ENCODE measurements around the gene CMKLR1. TPM values are rescaled to one million over a fixed set of nuclear protein-coding genes. Genes with fewer than 3 reads are reported as not detected.

The CMKLR1 gene
- polyA plus RNA-seq, 1 of the 3 experiments (the other 2 are of a cell fraction), result 0.15 TPM

- ChIA-PET CTCF (interaction anchor here (0.7 to 2.1 kb wide), 17 partner anchors 9 to 330 kb away, joined by 3 to 18 read pairs (median 4); no protein-coding TSS in a partner anchor), POLR2A (interaction anchor here (0.6 kb wide), 1 partner anchor 23 kb away, joined by 3 read pairs; no protein-coding TSS in a partner anchor)
- Histone ChIP-seq H3K9ac (no peak overlapping the region), H3K4me3 (ENCODE audit: low read depth in 2 of 2, low read length in 1 of 2) (no peak overlapping the region), H4K20me1 (ENCODE audit: insufficient read depth) (no peaks in the 10 kb centered on the region), H3K79me2 (ENCODE audit: insufficient read depth) (no peaks in the 10 kb centered on the region), H3F3A (replicated peaks; ENCODE audit: insufficient read depth) (no peaks in the 10 kb centered on the region), H2AFZ (ENCODE audit: low read depth) (no peak overlapping the region), H3K27me3 (ENCODE audit: insufficient read depth) (no peaks in the 10 kb centered on the region), H3K4me2 (no peak overlapping the region), H3K36me3 (replicated peaks in 1 of 2; ENCODE audit: control insufficient read depth in 1 of 2, insufficient read depth in 2 of 2, low read length in 1 of 2) (no peaks in the 10 kb centered on the region), H3K27ac (ENCODE audit: low read depth in 2 of 2, low read length in 1 of 2) (peak overlapping the region in 1 of 2 experiments; percentile 39; a peak in 1 of 4 replicates), H3K4me1 (ENCODE audit: control insufficient read depth in 1 of 2, insufficient read depth in 2 of 2, low read depth in 1 of 2, low read length in 1 of 2) (peaks cover 0 to 38% of the 10 kb centered on the region in 2 experiments; a peak in 1 of 4 replicates), H3K9me2 (no peaks in the 10 kb centered on the region), H3K9me3 (no peaks in the 10 kb centered on the region)
- no peak for DNase-seq
- WGBS (ENCODE audit: low lambda C conversion rate), result 9% methylated on average over 2 of the region's 4 CpGs
- no peak for TF ChIP-seq IRF3 (IDR thresholded peaks at IDR 0.05; ENCODE audit: low read depth, low read length)
- TF ChIP-seq SMC3 (IDR thresholded peaks at IDR 0.05; ENCODE audit: low read depth, low read length), result peak; percentile 44; the same call in 1 of the 2 replicates
- no peak for TF ChIP-seq GATA2 (CRISPR knock-in tag; IDR thresholded peaks at IDR 0.05)
- TF ChIP-seq RAD21 (IDR thresholded peaks at IDR 0.05; ENCODE audit: low read length), result peak; percentile 66
- no peak for TF ChIP-seq EZH2phosphoT487 (IDR thresholded peaks at IDR 0.05; ENCODE audit: borderline replicate concordance, low read depth)
Measured at GRCh38 chr12:108320507-108321293, 18.4 kb downstream of the CMKLR1 start.

- Histone ChIP-seq H3K27me3 (ENCODE audit: insufficient read depth) (no peaks in the 10 kb centered on the region), H3K9me2 (no peaks in the 10 kb centered on the region), H4K20me1 (ENCODE audit: insufficient read depth) (no peaks in the 10 kb centered on the region), H3K79me2 (ENCODE audit: insufficient read depth) (no peaks in the 10 kb centered on the region), H3K9ac (no peak overlapping the region), H3K36me3 (replicated peaks in 1 of 2; ENCODE audit: control insufficient read depth in 1 of 2, insufficient read depth in 2 of 2, low read length in 1 of 2) (no peaks in the 10 kb centered on the region), H3F3A (replicated peaks; ENCODE audit: insufficient read depth) (no peaks in the 10 kb centered on the region), H2AFZ (ENCODE audit: low read depth) (no peak overlapping the region), H3K4me1 (ENCODE audit: control insufficient read depth in 1 of 2, insufficient read depth in 2 of 2, low read depth in 1 of 2, low read length in 1 of 2) (peaks cover 0 to 34% of the 10 kb centered on the region in 2 experiments; a peak in 2 of 4 replicates), H3K27ac (ENCODE audit: low read depth in 2 of 2, low read length in 1 of 2) (no peak overlapping the region; a peak in 1 of 4 replicates), H3K9me3 (no peaks in the 10 kb centered on the region), H3K4me3 (ENCODE audit: low read depth in 2 of 2, low read length in 1 of 2) (no peak overlapping the region), H3K4me2 (no peak overlapping the region)
- ChIA-PET POLR2A (no interaction called here), CTCF (interaction anchor here (1.2 to 2.1 kb wide), 9 partner anchors 10 to 329 kb away, joined by 3 to 18 read pairs (median 5); no protein-coding TSS in a partner anchor)
- DNase-seq, result no peak
- WGBS (ENCODE audit: low lambda C conversion rate), result 42% methylated on average over 2 of the region's 2 CpGs
- TF ChIP-seq SMC3 (IDR thresholded peaks at IDR 0.05; ENCODE audit: low read depth, low read length) (no peak), TEAD4 (IDR thresholded peaks at IDR 0.05; ENCODE audit: borderline replicate concordance, insufficient read depth) (no peak), CHD2 (IDR thresholded peaks at IDR 0.05; ENCODE audit: low read length, partially characterized antibody) (no peak), RAD21 (IDR thresholded peaks at IDR 0.05; ENCODE audit: low read length) (no peak), NFIC (IDR thresholded peaks at IDR 0.05; ENCODE audit: borderline replicate concordance) (no peak), YY1 (IDR thresholded peaks at IDR 0.05; ENCODE audit: low read depth) (no peak), PBX3 (IDR thresholded peaks at IDR 0.05) (no peak), MEF2A (IDR thresholded peaks at IDR 0.05; ENCODE audit: borderline replicate concordance, low read depth) (no peak), FOXM1 (IDR thresholded peaks at IDR 0.05; ENCODE audit: low read depth) (no peak)
Measured at GRCh38 chr12:108319277-108320234, 19.6 kb downstream of the CMKLR1 start.

Measured in SK-N-SH (cell line).